ENCODE results near the gene FGF1.

Gene FGF1

GRCh38 chr5:142600611-142601358 lies 85.1 kb downstream of the FGF1 start:
- DNase-seq (ENCODE audit: insufficient read length, low spot score) (no peak), FAIRE-seq (no peak)
- TF ChIP-seq SPI1 (IDR thresholded peaks at IDR 0.05; ENCODE audit: low read depth, low read length) (no peak), PAX5 (IDR thresholded peaks at IDR 0.05; ENCODE audit: insufficient read depth, low read length, severe bottlenecking) (no peak), POLR2AphosphoS5 (IDR thresholded peaks at IDR 0.05; ENCODE audit: low read depth, low read length) (no peak), POU2F2 (IDR thresholded peaks at IDR 0.05; ENCODE audit: low read depth, low read length) (no peak), POLR2A (IDR thresholded peaks at IDR 0.05; ENCODE audit: low read depth, low read length) (no peak), TAF1 (IDR thresholded peaks at IDR 0.05; ENCODE audit: low read depth, low read length) (no peak)

DNA sequence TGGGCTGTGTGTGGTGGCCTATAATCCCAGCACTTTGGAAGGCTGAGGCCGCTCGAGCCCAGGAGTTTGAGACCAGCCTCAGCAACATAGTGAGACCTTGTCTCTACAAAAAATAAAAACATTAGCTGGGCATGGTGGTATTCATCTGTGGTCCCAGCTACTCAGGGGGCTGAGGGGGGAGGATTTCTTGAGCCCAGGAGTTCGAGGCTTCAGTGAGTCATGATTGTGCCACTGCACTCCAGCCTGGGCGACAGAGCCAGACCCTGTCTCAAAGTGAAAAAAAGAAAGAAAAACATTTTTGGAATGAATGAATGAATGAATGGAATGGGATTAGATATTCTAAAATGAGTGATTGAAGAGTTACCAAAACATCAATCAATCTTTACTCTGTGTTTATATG lies 85.8 kb downstream of the FGF1 start:
- TF ChIP-seq POLR2AphosphoS5 (IDR thresholded peaks at IDR 0.05; ENCODE audit: low read depth, low read length) (no peak), PAX5 (IDR thresholded peaks at IDR 0.05; ENCODE audit: insufficient read depth, low read length, severe bottlenecking) (no peak), POLR2A (IDR thresholded peaks at IDR 0.05; ENCODE audit: low read depth, low read length) (no peak), POU2F2 (IDR thresholded peaks at IDR 0.05; ENCODE audit: low read depth, low read length) (no peak), SPI1 (IDR thresholded peaks at IDR 0.05; ENCODE audit: low read depth, low read length) (no peak), TAF1 (IDR thresholded peaks at IDR 0.05; ENCODE audit: low read depth, low read length) (no peak)
- DNase-seq (ENCODE audit: insufficient read length, low spot score) (no peak), FAIRE-seq (no peak)

DNA sequence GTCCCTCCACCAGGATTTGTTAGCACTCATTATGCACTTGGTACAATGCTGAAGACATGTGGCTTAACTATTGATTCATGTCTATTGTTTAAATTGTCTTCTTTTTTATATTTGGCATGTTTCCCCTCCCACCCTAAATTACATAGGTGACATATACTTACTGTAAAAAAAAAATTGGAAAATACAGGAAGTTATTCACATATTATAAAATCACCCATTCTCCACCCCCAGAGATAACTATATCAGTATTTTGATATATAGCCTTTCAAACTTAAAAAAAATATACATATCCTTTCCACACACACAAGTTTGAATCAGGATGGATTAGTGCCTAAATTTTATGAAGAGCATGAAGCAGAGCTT lies 87.6 kb downstream of the FGF1 start:
- no peak for DNase-seq (ENCODE audit: insufficient read length, low spot score)
- no peak for FAIRE-seq
- TF ChIP-seq POLR2A (IDR thresholded peaks at IDR 0.05; ENCODE audit: low read depth, low read length): no peak
- no peak for TF ChIP-seq TAF1 (IDR thresholded peaks at IDR 0.05; ENCODE audit: low read depth, low read length)
- no peak for TF ChIP-seq SPI1 (IDR thresholded peaks at IDR 0.05; ENCODE audit: low read depth, low read length)
- TF ChIP-seq POU2F2 (IDR thresholded peaks at IDR 0.05; ENCODE audit: low read depth, low read length): no peak
- no peak for TF ChIP-seq POLR2AphosphoS5 (IDR thresholded peaks at IDR 0.05; ENCODE audit: low read depth, low read length)
- no peak for TF ChIP-seq PAX5 (IDR thresholded peaks at IDR 0.05; ENCODE audit: insufficient read depth, low read length, severe bottlenecking)

- TF ChIP-seq POLR2A (IDR thresholded peaks at IDR 0.05; ENCODE audit: low read depth, low read length): no peak
- FAIRE-seq (no peak), DNase-seq (ENCODE audit: insufficient read length, low spot score) (no peak)
Observed at GRCh38 chr5:142597546-142598337, 88.1 kb downstream of the FGF1 start.

DNA sequence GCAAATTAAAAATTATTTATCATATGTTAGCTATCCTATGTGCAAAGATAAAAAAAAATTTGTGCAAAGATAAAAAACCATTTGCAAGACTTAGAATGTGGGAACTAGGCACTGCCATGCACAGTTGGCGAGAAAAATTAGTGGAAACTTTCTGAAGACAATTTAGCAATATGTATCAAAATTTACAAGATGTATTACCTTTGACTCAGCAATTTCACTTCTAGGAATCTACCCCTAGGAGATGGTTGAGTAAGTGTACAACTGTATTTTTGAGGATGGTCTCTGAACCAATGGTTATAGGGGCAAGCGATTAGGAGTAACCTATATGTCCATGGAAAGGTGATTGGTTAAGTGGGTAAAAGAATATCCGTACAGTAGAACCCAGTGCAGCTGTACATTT lies 88.9 kb downstream of the FGF1 start:
- TF ChIP-seq POU2F2 (IDR thresholded peaks at IDR 0.05; ENCODE audit: low read depth, low read length): no peak
- no peak for TF ChIP-seq POLR2AphosphoS5 (IDR thresholded peaks at IDR 0.05; ENCODE audit: low read depth, low read length)
- no peak for TF ChIP-seq POLR2A (IDR thresholded peaks at IDR 0.05; ENCODE audit: low read depth, low read length)
- TF ChIP-seq SPI1 (IDR thresholded peaks at IDR 0.05; ENCODE audit: low read depth, low read length): no peak
- TF ChIP-seq PAX5 (IDR thresholded peaks at IDR 0.05; ENCODE audit: insufficient read depth, low read length, severe bottlenecking): no peak
- no peak for TF ChIP-seq TAF1 (IDR thresholded peaks at IDR 0.05; ENCODE audit: low read depth, low read length)
- no peak for FAIRE-seq
- no peak for DNase-seq (ENCODE audit: insufficient read length, low spot score)

GRCh38 chr5:142592365-142592764 lies 93.5 kb downstream of the FGF1 start:
- TF ChIP-seq POLR2AphosphoS5 (IDR thresholded peaks at IDR 0.05; ENCODE audit: low read depth, low read length) (no peak), POU2F2 (IDR thresholded peaks at IDR 0.05; ENCODE audit: low read depth, low read length) (no peak), SPI1 (IDR thresholded peaks at IDR 0.05; ENCODE audit: low read depth, low read length) (no peak), POLR2A (IDR thresholded peaks at IDR 0.05; ENCODE audit: low read depth, low read length) (no peak), PAX5 (IDR thresholded peaks at IDR 0.05; ENCODE audit: insufficient read depth, low read length, severe bottlenecking) (no peak), TAF1 (IDR thresholded peaks at IDR 0.05; ENCODE audit: low read depth, low read length) (no peak)
- FAIRE-seq: no peak

GRCh38 chr5:142590451-142591231 lies 95.2 kb downstream of the FGF1 start:
- TF ChIP-seq TAF1 (IDR thresholded peaks at IDR 0.05; ENCODE audit: low read depth, low read length) (no peak), POU2F2 (IDR thresholded peaks at IDR 0.05; ENCODE audit: low read depth, low read length) (no peak), SPI1 (IDR thresholded peaks at IDR 0.05; ENCODE audit: low read depth, low read length) (no peak)
- no peak for FAIRE-seq
- no peak for DNase-seq (ENCODE audit: insufficient read length, low spot score)

More at GRCh38 chr5:142592365-142592764, 93.5 kb downstream of the FGF1 start:
- DNase-seq (ENCODE audit: insufficient read length, low spot score): no peak

DNA sequence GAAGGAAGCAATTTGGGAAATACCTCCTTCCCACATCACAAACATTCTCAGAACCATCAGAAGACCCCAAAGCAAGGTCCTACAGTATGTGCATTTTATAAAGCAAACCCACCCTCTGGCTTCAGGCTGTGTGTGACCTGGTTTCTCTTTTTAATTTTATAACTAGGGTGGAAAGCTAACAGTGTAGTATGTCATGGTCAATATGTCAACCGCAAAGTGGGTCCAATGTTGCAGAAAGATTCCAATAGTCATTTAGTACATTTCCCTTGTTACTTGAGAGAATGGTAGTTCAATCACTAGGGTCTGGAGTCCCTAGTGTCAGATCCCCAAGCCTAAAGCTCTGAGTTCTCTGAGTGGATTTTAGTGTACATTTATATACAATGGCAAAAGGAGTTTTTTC lies 96.2 kb downstream of the FGF1 start:
- no peak for DNase-seq (ENCODE audit: insufficient read length, low spot score)
- no peak for TF ChIP-seq TAF1 (IDR thresholded peaks at IDR 0.05; ENCODE audit: low read depth, low read length)
- no peak for TF ChIP-seq POLR2A (IDR thresholded peaks at IDR 0.05; ENCODE audit: low read depth, low read length)
- no peak for TF ChIP-seq PAX5 (IDR thresholded peaks at IDR 0.05; ENCODE audit: insufficient read depth, low read length, severe bottlenecking)
- no peak for TF ChIP-seq POLR2AphosphoS5 (IDR thresholded peaks at IDR 0.05; ENCODE audit: low read depth, low read length)
- no peak for TF ChIP-seq SPI1 (IDR thresholded peaks at IDR 0.05; ENCODE audit: low read depth, low read length)
- TF ChIP-seq POU2F2 (IDR thresholded peaks at IDR 0.05; ENCODE audit: low read depth, low read length): no peak
- no peak for FAIRE-seq

GRCh38 chr5:142587354-142587965 lies 98.4 kb downstream of the FGF1 start:
- TF ChIP-seq POLR2AphosphoS5 (IDR thresholded peaks at IDR 0.05; ENCODE audit: low read depth, low read length) (no peak), TAF1 (IDR thresholded peaks at IDR 0.05; ENCODE audit: low read depth, low read length) (no peak), POLR2A (IDR thresholded peaks at IDR 0.05; ENCODE audit: low read depth, low read length) (no peak), SPI1 (IDR thresholded peaks at IDR 0.05; ENCODE audit: low read depth, low read length) (no peak), POU2F2 (IDR thresholded peaks at IDR 0.05; ENCODE audit: low read depth, low read length) (no peak), PAX5 (IDR thresholded peaks at IDR 0.05; ENCODE audit: insufficient read depth, low read length, severe bottlenecking) (no peak)
- DNase-seq (ENCODE audit: insufficient read length, low spot score): no peak
- no peak for FAIRE-seq

Data from GM12891 (cell line).